H1 (cell line): ENCODE results near the gene RPL37A. TPM values are rescaled to one million over a fixed set of nuclear protein-coding genes. Genes with fewer than 3 reads are reported as not detected.

Experiments used
- CTCF ChIA-PET: fragments of 300-600 bp; sonication (Branson Sonifier 250); formaldehyde crosslinking; loops from one replicate; lab custom pipeline; 2021; ENCODE audit not compliant: partially characterized antibody; lab: Charles Lee
- POLR2A ChIA-PET: fragments of 300-600 bp; sonication (Branson Sonifier 250); formaldehyde crosslinking; loops from one replicate; lab custom pipeline; 2021; ENCODE audit warnings: inconsistent platforms; ENCODE audit not compliant: partially characterized antibody; lab: Charles Lee
- DNase-seq, 2 experiments: peaks; one replicate each; pipeline versions ENCODE4 v3.0.0 to v3.0.0-alpha.2; 2010 to 2022; ENCODE audit warnings: low spot score in 2 of 2, low read depth in 1 of 2, mixed read lengths in 1 of 2
- FAIRE-seq: peaks from 2 replicates; lab custom pipeline; 2011; peaks lifted over from hg19 to GRCh38; lab: Jason Lieb, UNC
- H2AFZ ChIP-seq: 2 replicates; pipeline ENCODE4 v1.8.1; 2012; ENCODE audit warnings: low read length, inconsistent platforms
- H2AK5ac ChIP-seq: 2 replicates; pipeline ENCODE4 v1.6.1; 2013; ENCODE audit warnings: low read depth, low read length
- H2BK120ac ChIP-seq: replicated peaks from 2 replicates; pipeline ENCODE3; 2013; ENCODE audit warnings: low read depth, low read length, inconsistent platforms
- H2BK12ac ChIP-seq: 2 replicates; pipeline ENCODE4 v1.6.1; 2013; ENCODE audit warnings: low read depth, low read length
- H2BK15ac ChIP-seq: 2 replicates; pipeline ENCODE4 v1.6.1; 2013; ENCODE audit warnings: low read length
- H2BK20ac ChIP-seq: 2 replicates; pipeline ENCODE4 v1.6.1; 2013; ENCODE audit warnings: low read length
- H2BK5ac ChIP-seq: 2 replicates; pipeline ENCODE4 v1.6.1; 2013; ENCODE audit warnings: low read depth, low read length
- H3K14ac ChIP-seq: 2 replicates; pipeline ENCODE4 v1.6.1; 2013; ENCODE audit warnings: inconsistent platforms; ENCODE audit not compliant: insufficient read length
- H3K18ac ChIP-seq: 2 replicates; pipeline ENCODE4 v1.6.1; 2013; ENCODE audit warnings: low read length; ENCODE audit errors: extremely low read depth
- H3K23ac ChIP-seq: 2 replicates; pipeline ENCODE4 v1.6.1; 2013; ENCODE audit warnings: inconsistent platforms; ENCODE audit not compliant: insufficient read length
- H3K23me2 ChIP-seq: 2 replicates; pipeline ENCODE4 v1.6.1; 2013; ENCODE audit warnings: low read depth, low read length
- H3K27ac ChIP-seq: 2 replicates; pipeline ENCODE4 v1.6.1; 2011; ENCODE audit warnings: low read depth, low read length, inconsistent platforms
- H3K27me3 ChIP-seq, 4 experiments: replicated peaks in 1 of 4; 1 replicate in 1 of 4; 2 replicates in 3 of 4; pipeline versions ENCODE4 v1.6.1 to v1.8.1; 2011 to 2013; ENCODE audit warnings: low read length in 3 of 4, mild to moderate bottlenecking in 3 of 4, inconsistent platforms in 2 of 4, mixed read lengths in 2 of 4, moderate library complexity in 1 of 4; ENCODE audit not compliant: control insufficient read depth in 3 of 4, insufficient read depth in 3 of 4; ENCODE audit errors: extremely low read depth in 1 of 4
- H3K36me3 ChIP-seq, 4 experiments: 2 replicates each; pipeline versions ENCODE4 v1.6.1 to v1.8.1; 2011 to 2013; ENCODE audit warnings: mild to moderate bottlenecking in 4 of 4, low read length in 3 of 4, moderate library complexity in 2 of 4, control low read depth in 1 of 4, inconsistent platforms in 1 of 4; ENCODE audit not compliant: insufficient read depth in 4 of 4, control insufficient read depth in 2 of 4
- H3K4ac ChIP-seq: replicated peaks from 2 replicates; pipeline ENCODE3; 2013; ENCODE audit warnings: low read length, low read depth, mixed read lengths, inconsistent platforms; ENCODE audit not compliant: insufficient read length
- H3K4me1 ChIP-seq, 4 experiments: replicated peaks in 1 of 4; 1 replicate in 1 of 4; 2 replicates in 3 of 4; pipeline versions ENCODE4 v1.6.1 to v1.8.1; 2011 to 2013; ENCODE audit warnings: low read length in 3 of 4, inconsistent platforms in 2 of 4, mixed read lengths in 1 of 4; ENCODE audit not compliant: insufficient read depth in 4 of 4, control insufficient read depth in 3 of 4
- H3K4me2 ChIP-seq, 2 experiments: 2 replicates each; pipeline versions ENCODE4 v1.6.1 to v1.8.1; 2011 to 2013; ENCODE audit warnings: low read depth in 2 of 2, low read length in 2 of 2, control low read depth in 1 of 2, inconsistent platforms in 1 of 2, mild to moderate bottlenecking in 1 of 2; ENCODE audit not compliant: insufficient read depth in 1 of 2
- H3K4me3 ChIP-seq, 4 experiments: fragments of 200-600, 300-600 bp in 1 of 4; sonication (generic), shearing (Covaris generic), sonication (Bioruptor Twin) in 1 of 4; 2 replicates each; pipeline versions ENCODE4 v1.5.1 to v1.8.1; 2011 to 2016; ENCODE audit warnings: low read length in 4 of 4, low read depth in 3 of 4, control low read depth in 2 of 4, inconsistent platforms in 2 of 4, mild to moderate bottlenecking in 2 of 4, mixed read lengths in 1 of 4, moderate library complexity in 1 of 4; ENCODE audit not compliant: insufficient read depth in 2 of 4; ENCODE audit errors: extremely low read depth in 1 of 4
- H3K56ac ChIP-seq: replicated peaks from 2 replicates; pipeline ENCODE3; 2013; ENCODE audit warnings: low read depth, mild to moderate bottlenecking, mixed read lengths, low read length, inconsistent platforms; ENCODE audit not compliant: insufficient read length
- H3K79me1 ChIP-seq: 2 replicates; pipeline ENCODE4 v1.6.1; 2013; ENCODE audit warnings: low read depth, low read length, control low read depth
- H3K79me2 ChIP-seq, 2 experiments: 2 replicates each; pipeline versions ENCODE4 v1.6.1 to v1.8.1; 2012 to 2013; ENCODE audit warnings: low read length in 2 of 2, mild to moderate bottlenecking in 2 of 2, inconsistent platforms in 1 of 2; ENCODE audit not compliant: insufficient read depth in 2 of 2, control insufficient read depth in 1 of 2
- H3K9ac ChIP-seq, 4 experiments: replicated peaks in 1 of 4; 1 replicate in 1 of 4; 2 replicates in 3 of 4; pipeline versions ENCODE4 v1.6.1 to v1.8.1; 2011 to 2013; ENCODE audit warnings: low read depth in 3 of 4, low read length in 3 of 4, control low read depth in 2 of 4, mild to moderate bottlenecking in 2 of 4, moderate library complexity in 2 of 4, inconsistent platforms in 1 of 4; ENCODE audit errors: extremely low read depth in 1 of 4
- H3K9me3 ChIP-seq, 2 experiments: 2 replicates each; pipeline versions ENCODE4 v1.6.1 to v1.8.1; 2012 to 2013; ENCODE audit warnings: mild to moderate bottlenecking in 2 of 2, moderate library complexity in 2 of 2, control low read depth in 1 of 2, inconsistent platforms in 1 of 2, low read depth in 1 of 2, low read length in 1 of 2, mixed read lengths in 1 of 2; ENCODE audit not compliant: insufficient read depth in 2 of 2
- H4K20me1 ChIP-seq, 2 experiments: replicated peaks in 1 of 2; 2 replicates each; pipeline versions ENCODE3 to v1.8.1; 2011 to 2013; ENCODE audit warnings: inconsistent platforms in 2 of 2, low read length in 2 of 2, mild to moderate bottlenecking in 1 of 2; ENCODE audit not compliant: insufficient read depth in 2 of 2, control insufficient read depth in 1 of 2
- H4K5ac ChIP-seq: 2 replicates; pipeline ENCODE4 v1.6.1; 2013; ENCODE audit warnings: low read length, low read depth, mixed read lengths, inconsistent platforms; ENCODE audit not compliant: insufficient read length
- H4K8ac ChIP-seq: 2 replicates; pipeline ENCODE4 v1.8.0; 2013; ENCODE audit warnings: mild to moderate bottlenecking, moderate library complexity, low read length, inconsistent platforms; ENCODE audit not compliant: insufficient read depth; ENCODE audit errors: extremely low read depth
- H4K91ac ChIP-seq: replicated peaks from 2 replicates; pipeline ENCODE3; 2013; ENCODE audit warnings: low read length, mixed read lengths, inconsistent platforms; ENCODE audit not compliant: insufficient read length
- BACH1 ChIP-seq: IDR thresholded peaks from 2 replicates; pipeline ENCODE4 v1.6.1; 2012; ENCODE audit warnings: low read length, improper control_type of control experiment
- BRCA1 ChIP-seq: IDR thresholded peaks from 2 replicates; pipeline ENCODE4 v1.6.1; 2012; ENCODE audit warnings: low read depth, low read length, improper control_type of control experiment
- CHD2 ChIP-seq: IDR thresholded peaks from 2 replicates; pipeline ENCODE4 v1.6.1; 2012; ENCODE audit warnings: low read length, improper control_type of control experiment
- CREB1 ChIP-seq: IDR thresholded peaks from 2 replicates; pipeline ENCODE4 v1.6.1; 2012; ENCODE audit warnings: inconsistent platforms
- CTBP2 ChIP-seq: IDR thresholded peaks from 2 replicates; pipeline ENCODE4 v1.7.0; 2011; ENCODE audit warnings: borderline replicate concordance, mild to moderate bottlenecking, moderate library complexity, mixed read lengths, low read length; ENCODE audit not compliant: insufficient read depth, insufficient read length
- EZH2 ChIP-seq: fragments of 200-600 bp; sonication (generic); IDR thresholded peaks from 2 replicates; pipeline ENCODE4 v1.7.1; 2012; ENCODE audit warnings: low read depth, mild to moderate bottlenecking, moderate library complexity, low read length, inconsistent platforms; ENCODE audit not compliant: severe bottlenecking
- KDM5A ChIP-seq: fragments of 200-600 bp; IDR thresholded peaks from 2 replicates; pipeline ENCODE4 v1.7.1; 2012; ENCODE audit warnings: mild to moderate bottlenecking, low read length, inconsistent platforms, mixed read lengths
- MAFK ChIP-seq: IDR thresholded peaks from 2 replicates; pipeline ENCODE4 v1.6.1; 2012; ENCODE audit warnings: low read depth, mild to moderate bottlenecking, improper control_type of control experiment, low read length
- NRF1 ChIP-seq: IDR thresholded peaks from 2 replicates; pipeline ENCODE4 v1.6.1; 2011; ENCODE audit warnings: mild to moderate bottlenecking, low read depth, low read length, improper control_type of control experiment
- RNF2 ChIP-seq: fragments of 200-900, 300-1000 bp; sonication (generic); IDR thresholded peaks from 2 replicates; pipeline ENCODE4 v1.7.1; 2016; ENCODE audit warnings: borderline replicate concordance, low read depth, mild to moderate bottlenecking, antibody characterized with exemption, low read length; ENCODE audit not compliant: poor library complexity, severe bottlenecking; ENCODE audit errors: missing control alignments
- SAP30 ChIP-seq: fragments of 300-600 bp; sonication (generic); IDR thresholded peaks from 2 replicates; pipeline ENCODE4 v1.7.1; 2012; ENCODE audit warnings: low read length, moderate library complexity, mild to moderate bottlenecking, inconsistent platforms; ENCODE audit not compliant: insufficient read depth, insufficient replicate concordance
- SP4 ChIP-seq: IDR thresholded peaks from 2 replicates; pipeline ENCODE4 v1.6.1; 2012; ENCODE audit warnings: low read length, inconsistent platforms
- SRF ChIP-seq: IDR thresholded peaks from 2 replicates; pipeline ENCODE4 v1.6.1; 2011; ENCODE audit warnings: mild to moderate bottlenecking, low read depth, low read length, moderate library complexity
- SUZ12 ChIP-seq: fragments of 200-600 bp; sonication (generic); IDR thresholded peaks from 2 replicates; pipeline ENCODE4 v1.6.1; 2012; ENCODE audit warnings: mild to moderate bottlenecking, inconsistent platforms, low read length, moderate library complexity, mixed read lengths
- TEAD4 ChIP-seq: IDR thresholded peaks from 2 replicates; pipeline ENCODE4 v1.6.1; 2012; ENCODE audit warnings: low read depth, low read length, inconsistent platforms, mixed read lengths
- WGBS, 2 experiments: shearing (Covaris generic) in 1 of 2; methylation state at CpG; one replicate each; pipeline versions ENCODE4 v1.1.6 to v1.1.7; 2013 to 2015; ENCODE audit warnings: low lambda C conversion rate in 2 of 2, mixed read lengths in 2 of 2, inconsistent platforms in 1 of 2, low coverage in 1 of 2, missing lambda C conversion rate in 1 of 2; ENCODE audit not compliant: insufficient replicate concordance in 2 of 2, insufficient coverage in 1 of 2, insufficient read length in 1 of 2; ENCODE audit errors: extremely low coverage in 1 of 2, missing lambda C conversion rate in 1 of 2; 5-methylcytosine and 5-hydroxymethylcytosine counted together
- polyA plus RNA-seq, 7 experiments: library from polyadenylated mRNA; depleted of rRNA in 3 of 7; stranded (reverse) in 5 of 7; unstranded in 2 of 7; fragments of >200 nt in 5 of 7; fragments of 200-250 nt in 2 of 7; gene quantifications; 1 replicate in 5 of 7; 2 replicates in 1 of 7; 4 replicates in 1 of 7; pipeline versions ENCODE4 v1.2.1 to v1.2.3, GENCODE V29; 2011 to 2013; ENCODE audit warnings: missing spikeins in 2 of 7, mixed read lengths in 2 of 7
- total RNA-seq: library from RNA; stranded (reverse); fragmentation: NEBNext Ultra II Directional; extraction: Animal tissue kit (Norgen Biotek cat#: 25700); gene quantifications from 2 replicates; pipeline ENCODE4 v1.2.1, GENCODE V29; 2021

Gene RPL37A
- total and polyA plus RNA-seq, 2 of the 8 experiments (the other 6 are each of a cell fraction or from before 2014, with no cell fraction given): 1,737 to 3,180 TPM

GRCh38 chr2:216485745-216486144 lies 12.9 kb upstream of the RPL37A start:
- Histone ChIP-seq H2AFZ (no peak overlapping the region), H3K23ac (no peak overlapping the region), H3K9ac (no peak overlapping the region), H4K20me1 (no peaks in the 10 kb centered on the region), H2BK5ac (no peak overlapping the region), H3K56ac (no peak overlapping the region), H3K4me2 (no peak overlapping the region), H3K14ac (no peak overlapping the region), H3K4ac (no peak overlapping the region), H2BK20ac (no peak overlapping the region), H3K79me1 (no peaks in the 10 kb centered on the region), H2BK15ac (no peak overlapping the region), H2BK120ac (no peak overlapping the region), H3K4me1 (no peaks in the 10 kb centered on the region), H3K27ac (no peak overlapping the region), H3K18ac (no peak overlapping the region), H3K79me2 (no peaks in the 10 kb centered on the region), H3K23me2 (no peaks in the 10 kb centered on the region), H3K9me3 (no peaks in the 10 kb centered on the region), H4K8ac (no peak overlapping the region), H3K36me3 (peaks cover 0 to 6% (median 1%) of the 10 kb centered on the region in 4 experiments; a peak in 2 of 8 replicates), H2AK5ac (no peak overlapping the region), H4K5ac (no peak overlapping the region), H3K27me3 (no peaks in the 10 kb centered on the region; a peak in 1 of 7 replicates), H3K4me3 (no peak overlapping the region), H4K91ac (no peak overlapping the region), H2BK12ac (no peak overlapping the region)
- 89% methylated on average over 5 of the region's 5 CpGs; no CpG with 5 or more reads in 1 of the 2 experiments for WGBS, 2 experiments
- FAIRE-seq: no peak
- no peak for DNase-seq
- ChIA-PET CTCF (interaction anchor here (1.9 to 2.3 kb wide), 2 partner anchors 10 to 80 kb away, joined by 4 to 5 read pairs; no protein-coding TSS in a partner anchor), POLR2A (interaction anchor here (1.4 to 7.0 kb wide), 3 partner anchors 13 to 133 kb away, joined by 3 to 65 read pairs (median 4); partner anchors contain the start of gene RPL37A)
- no peak for TF ChIP-seq SRF
- TF ChIP-seq NRF1: no peak
- TF ChIP-seq SAP30: no peak
- TF ChIP-seq KDM5A: no peak
- TF ChIP-seq RNF2: no peak
- no peak for TF ChIP-seq TEAD4
- TF ChIP-seq EZH2: no peak
- no peak for TF ChIP-seq SP4
- no peak for TF ChIP-seq MAFK
- TF ChIP-seq CTBP2: no peak
- TF ChIP-seq CREB1: no peak
- no peak for TF ChIP-seq BACH1
- no peak for TF ChIP-seq CHD2
- no peak for TF ChIP-seq BRCA1
- no peak for TF ChIP-seq SUZ12
